Activated CD8-positive, alpha-beta memory T cell treated with anti-CD3 and anti-CD28 coated beads, Interleukin-2, amount 50 U/mL, for 4 hours (primary cell): Measurements from ENCODE around the gene FYB1.

Experiments
- DNase-seq: peaks from one replicate; pipeline ENCODE4 v3.0.0-alpha.2; 2020

Gene FYB1

DNA sequence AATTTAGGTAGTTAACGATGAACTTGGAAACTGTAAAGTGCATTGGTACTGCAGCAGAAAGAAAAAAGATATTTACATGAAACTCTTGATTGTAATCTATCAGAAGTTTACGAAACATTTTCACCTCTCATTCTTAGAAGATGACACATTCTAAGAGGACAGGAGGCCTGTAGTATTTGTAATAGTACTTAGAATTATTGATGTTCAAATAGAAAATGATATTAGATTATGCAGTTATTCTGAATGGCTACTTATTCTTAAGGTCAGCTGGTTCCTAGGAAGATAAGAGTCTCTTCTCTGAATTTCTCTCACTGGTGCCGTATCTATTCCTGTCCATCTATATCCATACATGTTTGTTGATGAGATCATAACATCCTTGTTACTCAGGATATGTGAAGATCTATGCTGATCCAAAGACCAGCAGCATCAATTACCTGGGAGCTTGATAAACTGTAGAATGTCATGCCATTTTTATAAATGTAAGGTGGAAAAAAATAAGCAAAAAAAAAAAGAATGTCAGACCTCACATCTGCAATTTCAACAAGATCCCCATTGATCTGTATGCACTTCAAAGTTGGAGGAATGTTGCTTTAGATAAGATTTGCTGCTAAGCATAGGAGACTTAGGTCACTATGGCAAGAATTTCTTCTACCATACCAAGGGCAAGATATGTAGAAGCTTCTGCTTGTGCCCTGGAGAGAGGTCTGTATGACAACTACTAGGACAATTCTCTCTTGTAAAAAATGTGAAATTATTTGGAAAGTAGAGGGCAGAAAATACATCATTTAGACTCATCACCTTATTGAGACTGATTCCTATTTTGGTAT lies 102.8 kb downstream of the FYB1 start:
- no peak for DNase-seq

DNA sequence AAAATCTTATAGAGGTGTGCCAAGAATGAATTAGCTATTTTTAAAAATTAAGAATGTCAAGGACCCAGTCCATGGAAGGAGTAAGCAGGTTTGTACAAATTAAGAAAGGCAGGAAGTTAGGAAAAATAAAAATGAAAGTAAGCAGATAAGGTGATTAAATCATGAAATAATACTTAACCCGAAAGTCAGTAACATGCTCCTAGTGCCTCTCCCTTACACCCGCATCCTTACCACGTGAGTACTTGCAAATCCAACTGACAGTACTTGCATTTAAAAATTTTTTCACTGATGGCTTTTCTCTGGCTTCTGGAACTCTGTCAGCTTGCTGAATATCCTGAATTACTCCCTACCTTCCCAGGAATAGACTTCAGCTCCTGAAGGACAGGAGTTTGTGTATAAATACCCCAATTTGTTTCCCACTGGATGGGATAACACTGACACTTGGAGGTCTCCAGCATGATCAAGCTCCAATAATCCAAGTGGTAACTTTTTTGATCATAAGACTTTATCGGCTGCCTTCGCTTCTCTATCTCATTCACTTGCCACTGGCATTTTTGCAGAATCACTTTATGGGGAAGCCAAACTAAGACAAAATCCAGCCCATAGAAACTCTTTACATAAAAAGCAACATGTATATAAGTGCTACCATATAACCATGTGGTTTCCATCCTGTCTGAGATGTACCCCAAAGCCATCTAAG lies 103.6 kb downstream of the FYB1 start:
- DNase-seq: no peak

DNA sequence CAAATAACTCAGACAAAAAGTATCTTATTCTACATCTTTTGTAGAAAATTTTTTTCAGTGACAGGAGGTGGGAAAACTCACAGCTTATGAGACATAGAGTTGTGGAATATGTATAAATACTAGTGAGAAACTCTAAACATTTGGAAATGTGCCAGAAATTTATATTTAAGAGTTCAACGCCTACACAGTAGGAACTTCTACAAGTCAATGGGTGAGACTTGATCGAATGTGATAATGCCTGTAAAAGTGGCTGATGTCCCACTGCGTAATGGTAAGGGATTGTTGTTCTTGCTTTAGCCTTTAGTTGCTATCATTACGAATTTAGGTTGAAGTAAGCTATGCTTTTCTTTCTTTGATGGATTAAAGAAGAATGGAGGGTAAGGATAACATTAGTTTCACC lies 105.2 kb downstream of the FYB1 start:
- no peak for DNase-seq

DNA sequence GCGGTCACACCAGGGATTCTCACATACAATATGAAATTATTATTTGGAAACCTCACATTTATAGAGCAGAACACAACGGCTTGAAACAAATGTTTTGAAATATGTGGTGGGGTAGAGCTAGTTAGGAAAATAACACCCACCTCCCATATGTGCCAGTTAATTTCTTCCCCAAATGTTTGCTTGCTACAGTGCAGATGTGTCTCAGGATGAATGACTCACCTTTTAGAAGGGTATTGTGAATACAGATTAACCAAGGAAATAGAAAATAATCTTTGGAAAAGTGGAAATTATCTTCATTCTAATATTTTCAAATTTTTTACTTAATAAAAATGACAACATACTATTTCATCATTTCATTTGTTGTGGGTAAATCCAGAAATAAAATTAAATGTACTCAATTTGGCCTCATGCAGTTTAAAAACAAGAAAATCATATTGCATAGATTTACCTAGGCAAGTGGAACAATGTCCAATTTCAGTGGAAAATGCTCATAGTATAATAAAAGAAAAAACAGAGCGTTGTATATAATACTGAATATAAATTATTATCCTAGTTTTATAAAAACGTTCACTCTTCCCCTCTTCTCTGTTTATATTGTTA lies 105.9 kb downstream of the FYB1 start:
- no peak for DNase-seq

DNA sequence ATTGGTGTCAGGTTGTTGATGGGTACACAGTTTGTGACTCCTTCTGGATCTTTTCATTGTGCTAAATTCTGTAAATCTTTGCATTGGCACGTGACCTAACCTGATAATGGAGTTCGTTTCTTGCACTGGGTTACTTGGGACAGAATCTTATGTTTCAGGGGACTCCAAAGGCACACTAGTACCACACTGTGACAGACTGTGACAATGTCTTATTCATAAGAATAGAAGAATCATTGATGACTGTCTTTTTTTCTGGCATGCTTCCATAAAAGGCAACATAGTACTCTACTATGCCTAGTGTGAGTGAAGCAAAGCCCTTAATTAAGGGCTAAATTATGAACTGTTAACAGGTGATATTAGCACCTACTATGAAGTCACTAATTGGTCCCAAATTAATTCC lies 109.8 kb downstream of the FYB1 start:
- DNase-seq: no peak

DNA sequence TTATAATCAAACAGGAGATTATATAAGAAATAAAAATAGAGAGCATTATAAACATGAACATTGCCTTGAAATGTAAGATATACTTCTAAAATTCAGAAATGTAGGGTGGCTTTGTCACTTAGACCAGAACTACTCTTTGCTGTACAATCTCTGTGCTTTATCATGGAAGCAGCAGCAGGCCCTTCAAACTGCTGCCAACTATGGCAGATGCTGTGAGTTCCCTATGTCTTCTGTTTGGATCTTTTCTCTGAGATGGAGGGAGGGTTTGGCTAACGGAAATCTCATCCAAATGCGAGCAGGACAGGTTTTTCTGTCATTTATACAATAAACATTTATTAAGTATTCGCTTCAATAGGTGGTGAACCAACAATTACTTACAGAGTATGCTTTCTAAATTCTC lies 110.4 kb downstream of the FYB1 start:
- DNase-seq: no peak

DNA sequence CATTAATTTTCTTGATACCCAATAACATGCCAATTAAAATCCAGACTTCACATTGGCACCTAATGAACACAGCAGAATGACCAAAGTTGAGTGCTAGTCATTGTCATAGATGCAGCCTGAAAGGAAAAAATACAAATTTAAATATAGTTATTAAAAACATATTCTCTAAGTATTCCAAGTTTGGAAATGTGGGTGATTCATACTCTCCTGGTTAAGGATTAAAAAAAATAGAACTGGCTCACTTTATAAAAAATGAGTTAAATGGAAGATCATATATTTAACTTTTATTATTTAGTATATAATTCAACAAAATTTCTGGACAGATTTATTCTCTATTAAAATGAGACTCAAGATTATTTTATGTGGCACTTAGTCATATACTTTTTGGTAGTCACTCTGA lies 112.0 kb downstream of the FYB1 start:
- no peak for DNase-seq

DNA sequence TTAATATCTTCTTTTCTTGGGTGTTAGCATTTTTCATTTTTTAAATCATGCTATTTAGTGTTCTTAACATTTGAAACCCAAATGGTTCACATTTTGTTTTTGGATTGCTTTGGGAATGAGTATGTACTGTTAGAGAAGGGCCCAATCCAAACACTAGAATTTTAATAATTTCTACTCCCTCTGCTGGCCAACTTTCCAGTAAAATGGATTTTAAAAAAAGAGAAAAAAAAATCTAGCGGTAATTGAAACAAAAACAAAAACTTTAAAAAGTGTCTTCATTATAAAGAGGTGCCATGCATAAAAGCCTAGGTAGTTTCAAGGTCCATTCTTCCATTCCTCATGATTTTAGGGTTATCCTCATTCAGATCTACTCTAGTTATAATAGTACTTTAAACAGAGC lies 113.0 kb downstream of the FYB1 start:
- no peak for DNase-seq

DNA sequence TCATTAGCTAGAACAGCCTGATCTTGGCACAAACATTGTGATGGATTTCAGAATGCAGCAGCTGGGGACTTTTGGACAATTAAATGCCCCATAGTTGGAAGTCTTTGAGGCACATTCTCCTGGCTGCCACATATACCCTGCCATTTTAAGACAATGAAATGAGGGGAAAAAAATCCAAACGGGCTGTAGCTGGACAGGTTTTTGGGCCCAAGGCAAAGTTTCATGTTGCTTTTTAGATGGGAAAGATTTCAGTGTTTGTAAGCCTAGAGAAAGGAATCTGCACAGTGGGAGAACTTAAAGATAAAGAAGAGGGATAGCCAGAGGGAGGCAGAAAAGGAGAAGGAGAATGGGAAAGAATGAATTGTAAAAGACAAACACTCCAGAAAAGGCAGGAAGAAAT lies 115.1 kb downstream of the FYB1 start:
- no peak for DNase-seq

DNA sequence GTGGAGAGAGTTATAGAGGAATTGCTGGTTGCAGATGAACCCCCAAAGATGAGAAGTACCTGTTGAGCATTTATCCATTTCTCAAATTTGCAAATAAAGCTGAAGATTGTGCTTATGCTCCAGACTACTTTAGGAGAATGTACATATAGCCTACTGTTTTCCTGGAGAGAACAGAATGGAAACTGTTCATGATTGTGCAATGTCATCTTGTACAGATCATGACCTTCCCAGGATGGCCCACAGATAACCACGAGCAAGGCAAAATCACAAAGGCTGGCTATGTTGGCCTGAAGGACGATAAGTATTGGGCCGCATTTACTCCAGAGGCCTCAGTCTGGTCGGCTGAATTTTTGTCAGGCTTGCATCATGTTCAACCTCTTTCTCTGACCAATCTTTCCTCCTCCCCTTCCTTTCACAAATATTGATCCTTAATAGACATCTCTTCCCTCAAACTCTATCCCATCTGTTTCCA lies 116.6 kb downstream of the FYB1 start:
- no peak for DNase-seq

DNA sequence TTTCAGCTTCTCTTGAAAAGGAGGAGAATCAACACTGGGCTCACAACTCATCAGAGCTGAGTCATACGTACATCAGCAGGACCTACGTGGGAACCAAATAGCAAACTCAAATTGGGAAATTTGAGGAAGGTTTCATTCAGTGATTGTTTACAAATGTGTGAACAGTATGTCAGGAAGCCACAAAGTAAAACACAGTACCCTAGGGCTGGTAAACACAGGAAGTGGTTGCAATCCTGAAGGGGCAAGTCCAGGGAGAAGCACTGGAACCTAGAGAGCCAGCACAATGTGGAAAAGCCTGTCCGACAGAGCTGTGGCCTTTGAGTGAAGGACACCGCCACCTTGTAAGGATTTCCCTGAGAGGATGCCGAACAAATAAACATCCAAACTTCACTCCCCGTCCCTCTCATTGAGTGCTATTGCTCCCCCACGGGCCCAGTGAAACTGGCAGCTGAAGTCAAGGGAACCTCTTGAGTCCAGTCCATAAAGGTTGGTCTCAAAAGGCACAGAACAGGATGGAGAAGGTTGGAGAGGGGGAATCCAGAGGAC lies 118.4 kb downstream of the FYB1 start:
- DNase-seq: no peak

DNA sequence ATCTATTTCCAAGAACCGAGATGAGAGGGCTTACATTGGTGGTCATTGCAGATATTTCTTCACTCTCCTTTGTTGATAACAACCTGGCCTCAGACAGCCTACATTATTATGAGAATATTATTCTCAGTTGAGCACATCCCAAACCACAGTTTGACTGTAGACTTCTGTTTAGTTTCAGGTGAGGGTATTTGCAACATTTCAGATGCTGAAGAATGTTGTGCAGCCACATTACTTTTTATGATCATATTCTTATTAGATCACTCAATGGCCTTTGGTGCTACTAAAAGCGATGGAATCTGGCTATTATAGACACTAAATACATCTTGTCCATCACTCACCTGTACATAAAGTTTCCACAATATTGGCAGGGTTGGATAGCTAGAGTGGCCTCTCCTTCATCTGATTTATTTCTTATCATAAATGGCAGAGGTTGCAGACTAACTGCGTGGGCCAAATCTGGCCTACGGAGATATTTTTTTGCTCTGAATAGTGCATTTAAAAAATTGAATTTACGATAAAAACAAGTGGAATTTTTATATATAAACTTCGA lies 119.0 kb downstream of the FYB1 start:
- no peak for DNase-seq

DNA sequence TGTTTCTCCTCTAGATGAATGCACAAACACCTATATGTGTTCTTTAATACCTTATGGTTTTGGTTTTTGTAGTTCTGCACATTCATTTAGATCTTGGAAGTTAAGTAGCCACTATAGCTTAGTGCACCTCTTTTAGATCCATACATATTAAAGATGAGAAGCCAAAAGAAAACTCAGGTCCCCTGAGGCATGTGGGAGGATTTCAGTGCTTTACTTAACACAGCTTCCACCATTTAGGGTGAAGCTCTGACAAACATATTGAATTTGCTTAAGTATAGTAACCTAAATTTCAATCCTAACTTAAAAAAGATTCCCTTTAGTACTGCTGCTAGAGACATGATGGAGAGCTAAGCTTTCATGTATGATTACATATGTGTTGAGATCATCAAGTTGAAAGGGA lies 119.5 kb downstream of the FYB1 start:
- no peak for DNase-seq

DNA sequence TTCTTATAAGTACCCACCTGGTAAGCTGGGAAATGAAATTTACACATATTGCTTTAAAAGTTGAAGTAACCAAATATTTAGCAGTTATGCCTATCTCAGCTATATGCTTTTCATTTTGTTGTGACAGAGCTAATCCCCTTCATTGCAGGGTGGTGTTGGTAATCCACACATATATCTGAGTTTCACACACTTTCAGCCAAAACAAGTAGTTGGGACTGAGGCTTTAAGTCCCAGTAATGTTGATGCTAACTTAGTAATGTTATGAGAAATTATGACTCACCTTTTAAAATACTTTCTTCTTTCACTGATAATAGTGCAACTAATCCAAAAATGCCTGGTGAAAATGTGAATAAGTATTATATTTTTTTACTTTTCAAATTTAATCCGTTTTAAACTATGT lies 126.0 kb downstream of the FYB1 start:
- no peak for DNase-seq

DNA sequence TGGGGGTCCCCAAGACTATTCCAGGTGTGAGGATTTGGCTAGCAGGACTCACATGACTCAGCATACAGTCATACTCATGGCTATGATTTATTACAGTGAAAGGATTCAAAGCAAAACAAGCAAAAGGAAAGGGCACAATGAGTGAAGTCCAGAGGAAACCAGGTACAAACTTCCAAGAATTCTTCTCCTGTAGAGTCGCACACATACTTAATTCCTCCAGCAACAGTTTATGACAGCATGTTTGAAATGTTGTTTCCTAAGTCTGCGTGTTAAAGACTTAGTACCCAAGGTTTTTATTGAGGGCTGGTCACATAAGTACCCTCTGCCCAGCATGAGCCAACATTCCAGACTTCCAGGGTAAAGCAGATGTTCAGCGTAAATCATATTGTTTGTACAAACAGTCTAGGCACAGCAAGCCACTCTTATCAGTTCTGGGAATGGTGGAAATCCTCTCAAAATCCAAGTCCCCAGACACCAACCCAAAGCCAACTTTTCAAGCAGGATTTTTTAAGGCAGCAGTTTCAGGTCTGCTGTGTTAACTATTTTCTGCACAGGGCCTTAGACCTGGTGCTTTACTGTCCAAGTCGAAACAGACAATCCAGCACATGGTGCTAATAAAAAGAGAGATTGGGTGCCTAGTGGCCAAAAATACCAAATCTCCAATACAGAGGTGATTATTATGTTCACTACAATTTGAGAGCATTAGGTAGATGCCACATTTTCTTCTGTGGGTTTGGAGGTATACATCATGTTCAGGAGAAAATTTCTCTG lies 126.6 kb downstream of the FYB1 start:
- DNase-seq: no peak

DNA sequence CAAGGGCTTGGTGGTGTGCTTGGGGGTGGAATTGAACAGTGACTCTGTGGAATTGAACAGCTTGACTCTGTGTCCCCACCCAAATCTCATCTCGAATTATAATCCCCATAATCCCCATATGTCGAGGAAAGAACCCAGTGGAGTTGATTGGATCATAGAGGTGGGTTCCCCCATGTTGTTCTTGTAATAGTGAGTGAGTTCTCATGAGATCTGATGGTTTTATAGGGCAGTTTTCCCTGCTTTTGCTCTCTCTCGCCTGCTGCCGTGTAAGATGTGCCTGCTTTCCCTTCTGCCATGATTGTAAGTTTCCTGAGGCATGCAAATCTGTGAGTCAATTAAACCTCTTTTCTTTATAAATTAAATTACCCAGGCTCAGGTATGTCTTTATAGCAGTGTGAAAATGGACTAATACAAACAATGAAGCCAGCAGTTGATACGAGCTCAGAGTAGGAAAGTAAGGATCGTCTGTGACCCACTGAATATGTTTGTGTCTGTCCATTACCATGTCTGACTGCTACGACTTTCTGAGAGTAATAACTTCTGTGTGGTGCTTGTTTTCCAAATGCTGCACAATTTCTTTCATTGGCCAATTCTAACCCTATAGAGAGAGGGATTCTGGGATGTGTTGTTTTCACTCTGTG lies 127.3 kb downstream of the FYB1 start:
- DNase-seq: no peak

DNA sequence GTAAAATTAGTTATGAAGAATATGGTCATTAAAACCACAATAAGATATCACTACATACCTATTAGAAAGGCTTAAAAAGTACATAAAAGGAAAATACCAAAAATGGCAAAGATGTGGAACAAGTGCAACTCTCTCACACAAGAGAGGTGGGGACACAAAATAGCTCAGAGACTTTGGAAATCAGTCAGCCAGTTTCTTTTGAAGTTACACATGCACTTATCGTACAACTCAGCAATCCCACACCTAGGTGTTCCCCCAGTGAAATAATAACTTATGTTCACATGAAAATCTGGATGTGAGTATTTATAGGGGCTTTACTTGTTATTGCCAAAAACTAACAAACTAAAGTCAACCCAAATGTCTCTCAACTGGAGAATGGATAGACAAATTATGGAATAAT lies 135.4 kb downstream of the FYB1 start:
- DNase-seq: no peak

DNA sequence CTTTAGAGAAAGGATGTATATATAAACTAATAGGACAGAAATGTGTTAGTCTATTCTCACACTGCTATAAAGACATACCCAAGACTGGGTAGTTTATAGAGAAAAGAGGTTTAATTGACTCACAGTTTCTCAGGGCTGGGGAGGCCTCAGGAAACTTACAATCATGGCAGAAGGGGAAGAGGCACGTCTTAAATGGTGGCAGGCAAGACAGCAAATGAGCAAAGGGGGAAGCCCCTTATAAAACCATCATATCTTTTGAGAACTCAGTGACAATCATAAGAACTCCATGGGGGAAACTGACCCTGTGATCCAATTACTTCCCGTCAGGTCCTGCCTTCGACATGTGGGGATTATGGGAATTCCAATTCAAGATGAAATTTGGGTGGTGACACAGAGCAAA lies 136.4 kb downstream of the FYB1 start:
- DNase-seq: no peak

DNA sequence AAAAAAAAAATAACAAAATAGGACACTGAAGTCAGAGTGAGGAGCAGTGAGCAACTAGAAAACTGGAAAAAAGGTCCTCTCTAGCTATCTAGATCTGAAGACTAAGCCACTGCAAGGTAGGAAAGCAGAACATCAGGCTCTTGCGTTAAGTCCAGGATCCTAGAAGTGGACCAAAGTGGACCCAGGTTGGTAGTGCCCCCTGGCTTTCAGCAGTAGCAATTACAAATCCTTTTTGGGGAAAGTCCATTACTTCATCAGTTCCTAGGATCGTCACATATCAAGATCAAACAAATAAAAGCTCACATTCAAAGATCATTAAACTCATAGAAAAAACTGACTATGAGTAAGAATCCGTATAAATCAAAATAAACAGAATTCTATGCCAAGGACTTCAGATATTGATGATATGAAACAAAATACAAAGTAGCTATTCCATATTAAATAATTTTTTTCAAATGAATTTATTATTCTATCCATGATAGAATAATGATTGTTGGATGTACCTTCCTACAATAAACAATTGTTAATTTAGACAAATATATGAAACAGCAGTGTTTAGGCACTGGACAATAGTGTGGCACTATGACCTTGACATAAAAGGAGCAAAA lies 138.7 kb downstream of the FYB1 start:
- no peak for DNase-seq

DNA sequence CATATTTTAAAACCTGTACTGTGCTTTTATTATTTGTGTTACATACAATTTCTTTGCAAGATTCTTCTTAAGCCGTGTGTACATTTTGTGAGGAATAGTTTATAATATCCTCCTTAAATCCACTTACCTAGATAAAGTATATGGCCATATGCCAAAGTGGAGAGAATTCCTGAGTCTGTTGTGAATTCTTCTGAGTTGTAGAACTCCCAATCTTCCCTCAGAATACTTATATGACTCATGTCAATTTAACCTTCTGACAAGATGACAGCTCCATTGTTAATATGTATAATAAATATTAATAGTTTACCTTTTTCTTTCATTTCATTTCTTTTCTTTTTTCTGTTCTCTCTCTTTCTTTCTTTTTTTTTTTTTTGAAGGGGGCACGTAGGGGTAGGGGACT lies 139.2 kb downstream of the FYB1 start:
- no peak for DNase-seq

DNA sequence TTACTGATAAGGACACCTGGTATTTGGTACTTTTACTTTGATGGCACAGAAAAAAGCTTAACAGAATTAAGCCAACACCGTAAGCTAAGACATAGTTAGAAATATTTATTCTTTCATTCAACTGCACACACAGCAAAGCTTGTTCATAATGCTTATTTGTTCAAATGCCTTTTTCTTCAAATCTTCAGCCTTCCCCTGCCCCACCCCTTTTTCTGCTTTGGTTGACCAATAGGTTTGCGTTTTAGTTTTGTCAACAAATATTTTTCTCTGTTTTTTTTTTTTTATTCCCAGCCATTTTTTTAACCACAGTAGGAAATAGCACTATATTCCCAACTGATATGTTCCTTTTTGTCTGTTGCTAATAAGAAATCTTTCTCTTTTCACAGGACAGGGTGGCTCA lies 140.2 kb downstream of the FYB1 start:
- DNase-seq: no peak
